H7 (cell line): ENCODE measurements around the gene KCNG4. TPM values are rescaled to one million over a fixed set of nuclear protein-coding genes. Genes with fewer than 3 reads are reported as not detected.
"Not testable (repeated sequence)": the region's sequence is repeated elsewhere in the genome, so short reads cannot be mapped to it uniquely, and the experiment has no call there.

ENCODE experiments used
- DNase-seq: peaks from one replicate; pipeline ENCODE4 v3.0.0; 2012
- H3K27me3 ChIP-seq: 2 replicates; pipeline ENCODE4 v1.6.0; 2011; ENCODE audit warnings: mild to moderate bottlenecking, low read length; ENCODE audit not compliant: control insufficient read depth, insufficient read depth
- H3K36me3 ChIP-seq: replicated peaks from 2 replicates; pipeline ENCODE4 v1.5.1; 2011; ENCODE audit warnings: low read length; ENCODE audit not compliant: control insufficient read depth, insufficient read depth
- H3K4me3 ChIP-seq: 2 replicates; pipeline ENCODE4 v1.5.1; 2011; ENCODE audit warnings: low read depth, mild to moderate bottlenecking, control low read depth, low read length, moderate library complexity; ENCODE audit not compliant: insufficient read depth
- total RNA-seq: library from RNA; depleted of rRNA; stranded (reverse); fragments of >200 nt; shearing (Covaris generic); gene quantifications from 2 replicates; pipeline ENCODE4 v1.2.3, GENCODE V29; 2014

The KCNG4 gene
- total RNA-seq, 1 experiment from 2014 or later: not detected

GRCh38 chr16:84216144-84216543 lies 23.7 kb downstream of the KCNG4 start:
- not testable (repeated sequence) for DNase-seq, H3K27me3 ChIP-seq, H3K36me3 ChIP-seq, H3K4me3 ChIP-seq

- no peak for DNase-seq
- no peaks in the 10 kb centered on the region for H3K27me3 ChIP-seq
- no peaks in the 10 kb centered on the region for H3K36me3 ChIP-seq
- H3K4me3 ChIP-seq: no peak overlapping the region
These were observed 24.3 kb downstream of the KCNG4 start for GRCh38 chr16:84215531-84215930.

GRCh38 chr16:84214451-84215066 lies 25.3 kb downstream of the KCNG4 start:
- Histone ChIP-seq H3K4me3 (no peak overlapping the region), H3K36me3 (no peaks in the 10 kb centered on the region), H3K27me3 (no peaks in the 10 kb centered on the region)
- no peak for DNase-seq

GRCh38 chr16:84212631-84213030 lies 27.2 kb downstream of the KCNG4 start:
- H3K36me3 ChIP-seq: no peaks in the 10 kb centered on the region
- H3K27me3 ChIP-seq: no peaks in the 10 kb centered on the region
- DNase-seq: no peak
- H3K4me3 ChIP-seq: no peak overlapping the region

- DNase-seq: no peak
- Histone ChIP-seq H3K36me3 (no peaks in the 10 kb centered on the region), H3K4me3 (no peak overlapping the region), H3K27me3 (no peaks in the 10 kb centered on the region)
These were observed 27.7 kb downstream of the KCNG4 start for GRCh38 chr16:84212154-84212553.

- H3K4me3 ChIP-seq: no peak overlapping the region
- DNase-seq: peak; percentile 51
- H3K27me3 ChIP-seq: no peaks in the 10 kb centered on the region
- H3K36me3 ChIP-seq: no peaks in the 10 kb centered on the region
These were observed 29.8 kb downstream of the KCNG4 start for GRCh38 chr16:84209989-84210388.

- Histone ChIP-seq H3K36me3 (no peaks in the 10 kb centered on the region), H3K4me3 (no peak overlapping the region), H3K27me3 (no peaks in the 10 kb centered on the region)
- peak; percentile 63 for DNase-seq
These were observed 31.9 kb downstream of the KCNG4 start for GRCh38 chr16:84207879-84208278.

- Histone ChIP-seq H3K36me3 (no peaks in the 10 kb centered on the region), H3K27me3 (no peaks in the 10 kb centered on the region), H3K4me3 (no peak overlapping the region)
- no peak for DNase-seq
These were observed 32.6 kb downstream of the KCNG4 start for GRCh38 chr16:84207251-84207650.

- Histone ChIP-seq H3K36me3 (no peaks in the 10 kb centered on the region), H3K4me3 (no peak overlapping the region), H3K27me3 (no peaks in the 10 kb centered on the region)
- DNase-seq: no peak
These were observed 33.7 kb downstream of the KCNG4 start for GRCh38 chr16:84205976-84206691.

- not testable (repeated sequence) for H3K4me3 ChIP-seq
These were observed 34.7 kb downstream of the KCNG4 start for GRCh38 chr16:84205123-84205522.

GRCh38 chr16:84204551-84204950 lies 35.3 kb downstream of the KCNG4 start:
- H3K36me3 ChIP-seq, DNase-seq, H3K27me3 ChIP-seq, H3K4me3 ChIP-seq: not testable (repeated sequence)

More at GRCh38 chr16:84205123-84205522, 34.7 kb downstream of the KCNG4 start:
- not testable (repeated sequence) for H3K27me3 ChIP-seq, DNase-seq, H3K36me3 ChIP-seq

- H3K4me3 ChIP-seq: no peak overlapping the region
- no peak for DNase-seq
- no peaks in the 10 kb centered on the region for H3K36me3 ChIP-seq
- no peaks in the 10 kb centered on the region for H3K27me3 ChIP-seq
These were observed 40.0 kb downstream of the KCNG4 start for GRCh38 chr16:84199861-84200260.

GRCh38 chr16:84199097-84199496 lies 40.7 kb downstream of the KCNG4 start:
- peak; percentile 81 for DNase-seq
- no peaks in the 10 kb centered on the region for H3K36me3 ChIP-seq
- no peaks in the 10 kb centered on the region for H3K27me3 ChIP-seq
- H3K4me3 ChIP-seq: no peak overlapping the region

- H3K27me3 ChIP-seq: no peaks in the 10 kb centered on the region
- DNase-seq: no peak
These were observed 41.4 kb downstream of the KCNG4 start for GRCh38 chr16:84198401-84198800.

GRCh38 chr16:84197466-84198128 lies 42.2 kb downstream of the KCNG4 start:
- Histone ChIP-seq H3K27me3 (no peaks in the 10 kb centered on the region), H3K36me3 (no peaks in the 10 kb centered on the region), H3K4me3 (no peak overlapping the region)
- no peak for DNase-seq

More at GRCh38 chr16:84198401-84198800, 41.4 kb downstream of the KCNG4 start:
- Histone ChIP-seq H3K4me3 (no peak overlapping the region), H3K36me3 (no peaks in the 10 kb centered on the region)
